Lower lobe of right lung (tissue), 2 donors: ENCODE results near the gene RBM22. TPM values are rescaled to one million over a fixed set of nuclear protein-coding genes. Genes with fewer than 3 reads are reported as not detected.

Experiments used
- ATAC-seq, 2 donors: fragments of 200-7000 bp; cut with Tn5 transposase; one replicate each; pipeline ENCODE4 v1.9.1; 2020 to 2022; ENCODE audit warnings: mild to moderate bottlenecking in 2 of 2, moderate library complexity in 2 of 2
- DNase-seq: peaks from one replicate; pipeline ENCODE4 v3.0.0-alpha.2; 2020
- H3K27ac ChIP-seq: fragments of 200-600 bp; one replicate; pipeline ENCODE4 v1.8.0; 2022
- H3K27me3 ChIP-seq: fragments of 200-600 bp; one replicate; pipeline ENCODE4 v1.8.0; 2022; ENCODE audit warnings: low read depth
- H3K36me3 ChIP-seq: fragments of 200-600 bp; one replicate; pipeline ENCODE4 v1.8.0; 2022; ENCODE audit warnings: mild to moderate bottlenecking
- H3K4me1 ChIP-seq: fragments of 200-600 bp; one replicate; pipeline ENCODE4 v1.8.0; 2022
- H3K4me3 ChIP-seq: fragments of 200-600 bp; one replicate; pipeline ENCODE4 v1.8.0; 2022; ENCODE audit warnings: mild to moderate bottlenecking
- H3K9me3 ChIP-seq: fragments of 200-600 bp; one replicate; pipeline ENCODE4 v1.8.0; 2022
- CTCF ChIP-seq: fragments of 200-600 bp; IDR thresholded peaks from one replicate; pipeline ENCODE4 v1.8.0; 2022; ENCODE audit warnings: antibody characterized with exemption, mild to moderate bottlenecking
- intact Hi-C: fragments of 100-400 bp; cut with DNase I; formaldehyde crosslinking; loops from one replicate; pipeline ENCODE4 v1.11.0; 2022
- total RNA-seq: library from RNA; stranded (reverse); fragmentation: NEBNext Ultra II Directional; extraction: Animal tissue kit (Norgen Biotek cat#: 25700); gene quantifications from one replicate; pipeline ENCODE4 v1.2.1, GENCODE V29; 2021
- donor health status: DM: no; HTN: yes; CAD: no; lungs with severe emphysema.

RBM22 gene
- total RNA-seq, 1 donor from 2014 or later, result 46.8 TPM

DNA sequence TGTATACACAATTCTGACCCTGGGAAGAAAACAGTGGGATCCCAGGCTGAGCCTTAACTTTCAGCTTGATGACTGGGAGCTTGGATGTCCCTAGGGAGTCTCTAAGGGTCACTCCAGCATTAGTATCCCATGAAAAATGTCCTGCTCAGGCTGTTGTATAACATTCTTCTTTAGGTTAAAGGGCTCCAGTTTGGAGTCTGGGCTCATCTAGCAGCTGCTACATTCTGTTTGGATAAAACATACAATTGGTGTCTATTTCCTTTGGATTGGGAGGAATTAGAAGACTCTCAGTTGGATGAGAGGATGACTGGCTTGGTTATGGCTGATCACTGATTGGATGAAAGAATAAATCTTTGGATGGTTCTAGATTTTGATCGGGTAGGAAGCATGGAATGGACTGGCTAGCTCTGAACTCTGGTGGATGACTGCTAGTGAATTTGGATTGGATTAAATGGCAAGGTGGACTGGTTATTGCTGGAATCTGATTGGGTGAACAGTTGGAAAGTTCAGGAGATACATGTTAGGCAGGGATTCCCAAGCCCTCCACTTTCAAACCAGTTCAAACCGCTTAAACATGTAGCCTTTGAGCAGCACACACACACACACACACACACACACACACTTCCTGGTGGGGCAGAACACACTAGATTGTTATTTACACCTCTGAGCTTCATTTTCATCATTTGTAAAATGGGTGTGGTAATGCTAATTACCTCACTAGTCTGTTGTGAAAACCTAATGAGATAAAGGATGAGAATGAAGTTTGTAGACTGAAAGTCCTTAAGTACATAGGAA lies 46.9 kb downstream of the RBM22 start:
- peaks cover 33% of the 10 kb centered on the region for H3K36me3 ChIP-seq
- H3K9me3 ChIP-seq, result no peaks in the 10 kb centered on the region
- H3K4me1 ChIP-seq, result peaks cover 43% of the 10 kb centered on the region
- peak overlapping the region; percentile 37 for H3K27ac ChIP-seq
- TF ChIP-seq CTCF, result no peak
- H3K27me3 ChIP-seq, result no peaks in the 10 kb centered on the region
- DNase-seq, result no peak
- H3K4me3 ChIP-seq, result no peak overlapping the region
- no peak for ATAC-seq
- intact Hi-C loops, result no loop called here

DNA sequence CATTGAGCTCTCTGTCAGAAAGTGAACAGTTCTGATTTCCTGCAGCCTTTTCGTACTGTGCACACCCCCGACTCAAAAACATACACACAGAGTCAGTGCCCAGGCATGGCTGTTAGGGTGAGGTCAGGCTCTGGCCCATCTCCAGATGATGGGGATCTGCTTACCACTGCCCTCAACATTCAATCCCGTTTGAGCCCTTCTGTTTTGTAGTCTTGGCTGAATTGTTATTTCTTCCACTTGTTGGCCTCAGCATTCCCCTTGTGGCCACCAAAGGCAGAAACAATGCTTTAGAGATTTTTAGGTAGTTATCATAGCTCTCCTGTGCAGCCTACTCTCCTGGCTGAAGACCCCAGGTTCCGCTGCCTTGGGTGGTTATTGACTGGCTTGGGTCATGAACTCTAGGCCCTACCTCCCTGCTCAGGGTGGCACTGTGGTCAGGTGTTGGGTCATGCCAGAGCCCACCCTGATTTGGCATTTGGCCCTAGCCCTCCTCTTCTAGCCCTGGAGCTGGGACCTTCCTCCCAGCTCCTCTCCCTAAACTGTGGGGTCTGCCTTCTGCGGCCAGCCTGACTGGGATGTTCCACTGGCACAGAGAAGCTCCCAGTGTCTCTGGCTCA lies 47.6 kb downstream of the RBM22 start:
- intact Hi-C loops, result no loop called here
- H3K27me3 ChIP-seq, result no peaks in the 10 kb centered on the region
- peak overlapping the region; percentile 37 for H3K27ac ChIP-seq
- H3K9me3 ChIP-seq, result no peaks in the 10 kb centered on the region
- H3K4me3 ChIP-seq, result no peak overlapping the region
- ATAC-seq (no peak), DNase-seq (no peak)
- peaks cover 40% of the 10 kb centered on the region for H3K36me3 ChIP-seq
- TF ChIP-seq CTCF, result no peak
- peaks cover 43% of the 10 kb centered on the region for H3K4me1 ChIP-seq

- Histone ChIP-seq H3K4me1 (peaks cover 53% of the 10 kb centered on the region), H3K36me3 (peaks cover 44% of the 10 kb centered on the region), H3K4me3 (no peak overlapping the region), H3K27ac (no peak overlapping the region), H3K27me3 (no peaks in the 10 kb centered on the region), H3K9me3 (no peaks in the 10 kb centered on the region)
- DNase-seq (no peak), ATAC-seq (no peak)
- intact Hi-C loops, result no loop called here
- TF ChIP-seq CTCF, result no peak
These were observed 48.8 kb downstream of the RBM22 start for GRCh38 chr5:150651924-150652671.

DNA sequence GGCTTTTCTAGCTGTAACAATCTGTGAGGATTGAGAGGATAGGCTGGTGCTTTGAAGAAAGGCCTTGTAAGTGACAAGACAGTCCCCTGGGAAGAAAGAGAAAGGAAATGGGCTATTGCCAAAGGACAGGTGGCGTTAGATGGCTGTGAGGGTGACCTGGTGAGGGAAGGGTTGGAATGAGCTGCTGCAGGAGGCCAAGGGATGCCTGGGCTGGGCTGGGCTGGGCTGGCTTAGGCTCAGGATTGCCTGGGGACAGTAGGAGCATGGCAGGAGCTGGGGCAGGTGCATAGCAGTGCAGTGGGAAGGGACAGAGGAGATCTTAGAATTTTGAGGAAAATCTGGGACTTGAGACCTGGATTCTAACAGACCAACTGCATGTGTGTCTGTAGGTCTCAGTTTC lies 49.5 kb downstream of the RBM22 start:
- intact Hi-C loops, result no loop called here
- Histone ChIP-seq H3K27ac (no peak overlapping the region), H3K36me3 (peaks cover 44% of the 10 kb centered on the region), H3K4me3 (no peak overlapping the region), H3K4me1 (peaks cover 50% of the 10 kb centered on the region), H3K27me3 (no peaks in the 10 kb centered on the region), H3K9me3 (no peaks in the 10 kb centered on the region)
- no peak for ATAC-seq
- DNase-seq, result no peak
- TF ChIP-seq CTCF, result no peak

DNA sequence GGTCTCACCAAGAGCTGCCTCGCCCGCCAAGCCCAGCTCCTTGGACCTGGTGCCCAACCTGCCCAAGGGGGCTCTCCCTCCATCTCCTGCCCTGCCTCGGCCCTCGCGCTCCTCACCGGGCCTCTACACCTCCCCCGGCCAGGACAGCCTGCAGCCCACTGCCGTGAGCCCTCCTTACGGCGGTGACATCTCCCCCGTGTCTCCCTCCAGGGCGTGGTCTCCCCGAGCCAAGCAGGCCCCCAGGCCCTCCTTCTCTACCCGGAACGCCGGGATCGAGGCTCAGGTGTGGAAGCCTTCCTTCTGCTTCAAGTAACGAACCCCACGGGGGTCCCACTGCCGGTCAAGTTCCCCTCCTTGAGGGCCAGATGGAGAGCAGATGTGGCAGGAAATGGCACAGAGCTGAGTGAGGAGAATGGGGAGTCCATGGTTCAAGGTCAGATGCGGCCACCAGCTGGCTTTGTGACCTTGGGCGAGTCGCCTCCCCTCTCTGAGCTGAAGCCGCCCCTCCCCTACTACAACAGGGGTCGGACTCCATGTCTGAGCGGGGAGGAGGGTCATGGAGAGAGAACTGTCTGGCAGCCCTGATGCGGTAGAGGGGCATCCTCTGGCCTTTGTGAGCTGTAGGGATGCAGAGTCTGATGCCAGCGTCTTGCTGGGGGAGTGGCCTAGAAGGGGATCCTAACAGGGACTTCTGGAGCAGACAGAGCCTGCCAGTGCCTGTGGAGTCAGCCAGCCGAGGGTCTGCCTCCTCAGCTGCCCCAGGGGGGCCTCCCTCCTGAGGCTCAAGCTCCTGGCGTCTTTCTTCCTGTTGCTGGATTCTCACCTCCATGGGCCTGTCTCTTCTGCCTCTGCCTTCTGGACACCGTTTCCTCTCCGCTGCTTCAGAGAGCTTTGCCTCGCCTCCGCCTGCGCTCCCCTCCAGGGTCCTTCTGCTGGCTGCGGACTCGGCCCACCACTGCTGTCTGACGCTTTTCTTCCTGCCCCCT lies 50.5 kb downstream of the RBM22 start:
- no peak overlapping the region for H3K27ac ChIP-seq
- no peaks in the 10 kb centered on the region for H3K9me3 ChIP-seq
- intact Hi-C loops, result no loop called here
- H3K4me1 ChIP-seq, result peaks cover 49% of the 10 kb centered on the region
- no peak for DNase-seq
- no peak for TF ChIP-seq CTCF
- no peak for ATAC-seq
- no peaks in the 10 kb centered on the region for H3K27me3 ChIP-seq
- no peak overlapping the region for H3K4me3 ChIP-seq
- peaks cover 44% of the 10 kb centered on the region for H3K36me3 ChIP-seq
